Kidney (tissue), 14 donors: ENCODE measurements around the gene BSND. TPM values are rescaled to one million over a fixed set of nuclear protein-coding genes. Genes with fewer than 3 reads are reported as not detected.
A peak's percentile ranks its signal among the peaks of the same experiment; 100 is the strongest.

ENCODE experiments used
- DNase-seq, 5 donors: peaks; one replicate each; pipeline ENCODE4 v3.0.0-alpha.2; 2013 to 2020
- FAIRE-seq: peaks from 2 replicates; lab custom pipeline; 2012; peaks lifted over from hg19 to GRCh38; lab: Jason Lieb, UNC
- H3K27ac ChIP-seq, 2 donors: one replicate each; pipeline ENCODE4 v1.7.0; 2013; ENCODE audit warnings: low read depth in 2 of 2, low read length in 2 of 2, inconsistent platforms in 1 of 2
- H3K27me3 ChIP-seq: one replicate; pipeline ENCODE4 v1.7.1; 2013; ENCODE audit warnings: low read length, inconsistent platforms; ENCODE audit not compliant: control insufficient read depth, insufficient read depth
- H3K36me3 ChIP-seq, 3 donors: one replicate each; pipeline versions ENCODE4 v1.7.0 to v1.7.1; 2013; ENCODE audit warnings: low read length in 3 of 3, control low read depth in 1 of 3, inconsistent platforms in 1 of 3; ENCODE audit not compliant: insufficient read depth in 3 of 3, control insufficient read depth in 2 of 3
- H3K4me1 ChIP-seq, 3 donors: one replicate each; pipeline versions ENCODE4 v1.7.0 to v1.7.1; 2013; ENCODE audit warnings: low read length in 3 of 3, inconsistent platforms in 1 of 3, low read depth in 1 of 3; ENCODE audit not compliant: control insufficient read depth in 2 of 3, insufficient read depth in 2 of 3
- H3K4me3 ChIP-seq, 3 donors: one replicate each; pipeline versions ENCODE4 v1.7.0 to v1.8.1; 2013; ENCODE audit warnings: low read length in 3 of 3, control low read depth in 1 of 3, inconsistent platforms in 1 of 3
- H3K9ac ChIP-seq, 3 donors: one replicate each; pipeline versions ENCODE4 v1.7.0 to v1.7.1; 2013; ENCODE audit warnings: low read length in 3 of 3, control low read depth in 1 of 3, inconsistent platforms in 1 of 3
- H3K9me3 ChIP-seq, 3 donors: one replicate each; pipeline versions ENCODE4 v1.7.0 to v1.7.1; 2013; ENCODE audit warnings: low read length in 3 of 3, control low read depth in 1 of 3, inconsistent platforms in 1 of 3; ENCODE audit not compliant: control insufficient read depth in 2 of 3, insufficient read depth in 1 of 3
- CTCF ChIP-seq: IDR thresholded peaks from 3 replicates; pipeline ENCODE4 v1.5.1; 2012; ENCODE audit warnings: mild to moderate bottlenecking, moderate library complexity, borderline replicate concordance; ENCODE audit not compliant: insufficient read depth; ENCODE audit errors: extremely low read depth
- intact Hi-C: fragments of 100-400 bp; cut with DNase I; formaldehyde crosslinking; loops from one replicate; pipeline ENCODE4 v1.11.1; 2022
- polyA plus RNA-seq: library from polyadenylated mRNA; stranded (reverse); fragments of 350-450 nt; fragmentation: Illumina TruSeq; extraction: RNeasy Lipid Tissue Mini Kit (QIAGEN cat#74804); gene quantifications from one replicate; pipeline ENCODE4 v1.2.3, GENCODE V29; 2014; ENCODE audit warnings: low read depth, low replicate concordance; ENCODE audit not compliant: insufficient read depth
- total RNA-seq: library from RNA; stranded (reverse); fragmentation: NEBNext Ultra II Directional; extraction: Animal tissue kit (Norgen Biotek cat#: 25700); gene quantifications from one replicate; pipeline ENCODE4 v1.2.1, GENCODE V29; 2021
- donor health status: control.
- donor health status: control.
- donor health status: control.
- donor health status: control.
- donor health status: control.
- donor health status: DM: yes; HTN: yes; CAD: no.
- donor health status: Normal renal cell carcinoma (clear cell type).

Gene BSND
- total and polyA plus RNA-seq, 2 donors from 2014 or later, result 1.4 to 22.7 TPM

GRCh38 chr1:55060133-55060999, 61.6 kb downstream of the BSND start:
- H3K27ac ChIP-seq, result no peak overlapping the region
- intact Hi-C loops, result no loop called here
- no peaks in the 10 kb centered on the region for H3K27me3 ChIP-seq
- peaks cover 0 to 6% (median under 1%) of the 10 kb centered on the region in 3 donors for H3K4me1 ChIP-seq
- H3K4me3 ChIP-seq, result no peak overlapping the region
- peak in 1 of 5 donors; percentile 7 for DNase-seq
- no peak overlapping the region for H3K9ac ChIP-seq
- FAIRE-seq, result no peak
- no peaks in the 10 kb centered on the region for H3K36me3 ChIP-seq
- TF ChIP-seq CTCF, result no peak
- no peaks in the 10 kb centered on the region for H3K9me3 ChIP-seq

- Histone ChIP-seq H3K4me3 (no peak overlapping the region), H3K4me1 (peaks cover 0 to 6% (median 4%) of the 10 kb centered on the region in 3 donors), H3K27me3 (no peaks in the 10 kb centered on the region), H3K9me3 (no peaks in the 10 kb centered on the region), H3K36me3 (peaks cover 0 to 3% (median 0%) of the 10 kb centered on the region in 3 donors), H3K27ac (no peak overlapping the region), H3K9ac (no peak overlapping the region)
- no peak for TF ChIP-seq CTCF
- no peak for FAIRE-seq
- intact Hi-C loops, result no loop called here
- DNase-seq, result peak in 1 of 5 donors; percentile 4
Observed at GRCh38 chr1:55061000-55061705, 62.4 kb downstream of the BSND start.

Other genes starting within 250 kb of the BSND start
- gene PARS2, start 234.4 kb upstream of the BSND start, total RNA-seq, result 7.1 TPM
- 7.2 TPM for gene PARS2, start 234.4 kb upstream of the BSND start, polyA plus RNA-seq
- 16.5 TPM for gene TTC22, start 197.6 kb upstream of the BSND start, total RNA-seq
- gene TTC22, start 197.6 kb upstream of the BSND start, polyA plus RNA-seq, result 9.6 TPM
- gene DHCR24, start 111.7 kb upstream of the BSND start, total RNA-seq, result 91.7 TPM
- 33.7 TPM for gene DHCR24, start 111.7 kb upstream of the BSND start, polyA plus RNA-seq
- gene TMEM61, start 18.3 kb upstream of the BSND start, total RNA-seq, result 7.0 TPM
- gene TMEM61, start 18.3 kb upstream of the BSND start, polyA plus RNA-seq, result 42.7 TPM
- 0.28 TPM for gene PCSK9, start 40.6 kb downstream of the BSND start, total RNA-seq
- 0.13 TPM for gene PCSK9, start 40.6 kb downstream of the BSND start, polyA plus RNA-seq
- 49.2 TPM for gene USP24, start 216.4 kb downstream of the BSND start, total RNA-seq
- gene USP24, start 216.4 kb downstream of the BSND start, polyA plus RNA-seq, result 10.1 TPM